Right forelimb (tissue), 1 donor: ENCODE data around the gene ITPR1.
"Not testable (repeated sequence)": the region's sequence is repeated elsewhere in the genome, so short reads cannot be mapped to it uniquely, and the experiment has no call there.

Experiments
- DNase-seq: peaks from one replicate; pipeline ENCODE4 v3.0.0-alpha.2; 2018

Gene ITPR1

GRCh38 chr3:4574426-4574965 is 81.3 kb downstream of the ITPR1 start:
- DNase-seq = no peak

- no peak for DNase-seq
Measured at GRCh38 chr3:4575381-4575780, 82.2 kb downstream of the ITPR1 start.

- DNase-seq = no peak
Measured at GRCh38 chr3:4577721-4578120, 84.6 kb downstream of the ITPR1 start.

- no peak for DNase-seq
Measured at GRCh38 chr3:4580346-4581123, 87.4 kb downstream of the ITPR1 start.

- no peak for DNase-seq
Measured at GRCh38 chr3:4581124-4581424, 87.9 kb downstream of the ITPR1 start.

- DNase-seq = no peak
Measured at GRCh38 chr3:4581498-4581897, 88.3 kb downstream of the ITPR1 start.

GRCh38 chr3:4581920-4582611 is 88.9 kb downstream of the ITPR1 start:
- no peak for DNase-seq

- no peak for DNase-seq
Measured at GRCh38 chr3:4582624-4583023, 89.5 kb downstream of the ITPR1 start.

GRCh38 chr3:4583416-4583815 is 90.3 kb downstream of the ITPR1 start:
- peak; percentile 58 for DNase-seq

- DNase-seq = no peak
Measured at GRCh38 chr3:4584456-4585249, 91.5 kb downstream of the ITPR1 start.

- no peak for DNase-seq
Measured at GRCh38 chr3:4586381-4586780, 93.2 kb downstream of the ITPR1 start.

- DNase-seq = no peak
Measured at GRCh38 chr3:4587061-4587837, 94.1 kb downstream of the ITPR1 start.

- DNase-seq = no peak
Measured at GRCh38 chr3:4587838-4588105, 94.6 kb downstream of the ITPR1 start.

- no peak for DNase-seq
Measured at GRCh38 chr3:4588466-4588865, 95.3 kb downstream of the ITPR1 start.

- no peak for DNase-seq
Measured at GRCh38 chr3:4589475-4590097, 96.4 kb downstream of the ITPR1 start.

- not testable (repeated sequence) for DNase-seq
Measured at GRCh38 chr3:4590849-4591248, 97.7 kb downstream of the ITPR1 start.

GRCh38 chr3:4591669-4592068 is 98.5 kb downstream of the ITPR1 start:
- DNase-seq = no peak

- no peak for DNase-seq
Measured at GRCh38 chr3:4593014-4593413, 99.9 kb downstream of the ITPR1 start.

GRCh38 chr3:4595710-4596113 is 102.6 kb downstream of the ITPR1 start:
- DNase-seq = no peak

GRCh38 chr3:4596612-4597011 is 103.5 kb downstream of the ITPR1 start:
- no peak for DNase-seq

GRCh38 chr3:4597208-4597985 is 104.2 kb downstream of the ITPR1 start:
- no peak for DNase-seq

- not testable (repeated sequence) for DNase-seq
Measured at GRCh38 chr3:4598232-4598631, 105.1 kb downstream of the ITPR1 start.
